GM21390 (cell line): ENCODE results near the gene TSC22D1.

Experiments used
- ATAC-seq: cut with Tn5 transposase; IDR thresholded peaks from one replicate; pipeline ENCODE4 v1.9.1; 2021; ENCODE audit not compliant: unreplicated experiment

Gene TSC22D1

DNA sequence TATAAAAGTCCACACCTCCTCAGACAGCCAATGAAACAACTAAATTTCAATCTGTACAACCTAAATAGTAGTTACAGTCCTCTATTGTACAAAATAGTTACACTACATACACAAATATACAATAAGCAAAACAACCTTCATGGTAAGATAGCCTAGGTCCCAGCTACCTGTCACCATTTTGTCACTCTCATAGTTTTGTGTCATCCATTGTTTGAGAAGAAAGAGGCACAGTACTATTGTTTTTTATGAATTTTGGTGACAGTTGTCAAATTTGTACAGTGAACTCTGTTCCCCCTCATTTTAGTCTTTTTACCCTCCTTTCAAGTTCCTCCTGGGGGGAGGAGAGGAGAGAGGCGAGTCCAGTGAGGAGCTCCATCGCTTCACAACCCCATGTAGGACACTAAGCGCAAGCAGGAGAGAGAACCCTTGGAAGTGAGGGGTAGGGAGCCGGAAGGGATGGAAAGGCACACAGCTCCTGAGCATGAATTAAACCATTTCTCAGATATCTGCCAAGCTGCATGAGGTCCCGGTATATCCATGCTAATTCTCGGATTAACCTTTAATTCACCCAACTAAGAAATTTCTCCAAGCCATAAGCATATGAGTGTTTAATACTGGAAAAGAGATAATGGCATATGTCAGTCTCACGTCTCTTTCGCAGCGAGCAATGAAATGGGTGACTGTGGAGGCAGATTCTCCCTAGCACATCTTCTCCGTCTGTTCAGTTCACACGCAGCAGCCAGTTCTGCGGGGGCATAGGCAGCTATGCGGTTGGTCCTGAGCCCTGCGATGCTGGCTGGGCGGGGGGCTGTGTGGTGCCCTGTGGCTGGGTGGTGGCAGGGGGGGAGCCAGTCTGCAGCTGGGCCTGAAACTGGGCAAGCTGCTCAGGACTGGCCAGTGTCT is 142.0 kb downstream of the TSC22D1 start:
- no peak for ATAC-seq

DNA sequence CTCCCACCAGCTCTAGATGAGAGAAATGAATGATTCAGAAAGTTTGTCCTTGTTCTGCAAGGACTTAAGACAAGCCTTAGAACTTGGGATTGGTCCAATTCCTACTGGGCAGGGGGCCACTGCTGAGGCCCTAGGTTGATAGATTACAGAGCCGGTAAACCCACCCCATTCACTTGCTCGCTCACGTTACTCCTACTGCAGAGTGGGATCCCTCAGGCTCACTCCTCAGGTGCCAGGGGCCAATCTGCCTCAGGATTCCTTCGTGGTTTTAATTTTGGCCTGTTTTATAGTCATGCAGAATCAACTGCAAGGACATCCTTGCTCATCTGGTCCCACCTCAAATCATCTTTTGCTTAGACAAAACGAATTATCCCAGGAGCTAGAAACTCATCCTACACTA is 143.5 kb downstream of the TSC22D1 start:
- no peak for ATAC-seq

DNA sequence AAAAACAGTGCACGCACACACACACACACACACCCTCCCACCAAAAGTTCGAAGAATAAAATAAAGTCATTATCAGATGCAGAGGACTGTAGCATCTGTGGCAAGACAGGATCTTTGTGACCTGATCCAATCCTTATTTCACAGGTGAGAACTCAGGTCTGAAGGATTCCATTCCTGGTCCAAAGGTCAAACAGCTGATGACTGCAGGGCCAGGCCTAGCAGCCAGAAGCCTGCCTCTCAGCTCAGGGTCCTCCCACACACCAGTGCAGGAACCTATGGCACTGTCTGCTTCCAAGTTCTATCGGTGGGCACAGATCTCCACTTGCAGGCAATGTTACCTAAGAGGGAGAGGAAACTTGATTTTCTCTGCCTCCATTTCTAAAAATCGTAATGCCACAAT is 145.0 kb downstream of the TSC22D1 start:
- ATAC-seq, result no peak

DNA sequence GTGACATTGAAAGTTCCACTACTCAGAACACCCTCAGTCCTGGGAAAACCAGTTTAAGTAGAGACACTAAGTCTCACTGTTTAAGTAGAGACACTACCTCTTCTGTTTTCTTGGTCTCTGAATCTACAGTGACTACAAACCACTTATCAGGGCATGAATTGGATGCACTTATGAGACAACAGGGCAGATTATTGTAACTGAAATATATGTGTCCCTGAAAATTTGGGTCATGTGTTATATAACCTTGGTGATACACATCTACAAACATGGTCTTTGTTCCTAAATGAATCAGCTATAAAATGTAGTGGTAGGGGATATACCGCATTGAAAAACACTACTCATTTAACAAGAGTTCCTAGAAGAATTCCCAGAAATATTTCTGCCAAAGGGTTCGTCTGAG is 146.8 kb downstream of the TSC22D1 start:
- ATAC-seq, result no peak

DNA sequence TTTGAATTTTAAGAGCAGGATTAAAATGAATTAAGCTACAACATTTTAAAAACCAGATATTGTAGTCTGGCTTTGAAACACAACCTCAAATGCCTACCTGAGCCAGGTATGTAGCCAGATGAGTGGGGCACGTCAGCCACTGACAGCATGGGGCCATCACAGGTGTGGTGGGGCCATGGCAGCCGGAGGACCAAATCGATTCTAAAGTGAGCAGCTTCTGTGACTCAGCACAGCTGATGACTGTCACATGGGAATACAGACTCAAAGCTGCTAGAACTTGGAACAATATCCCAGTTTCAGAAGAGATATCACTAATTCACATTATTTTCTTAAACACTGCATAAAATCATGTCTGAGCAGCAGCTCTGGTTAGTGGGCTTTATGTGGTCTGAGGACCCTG is 149.7 kb downstream of the TSC22D1 start:
- ATAC-seq, result no peak

DNA sequence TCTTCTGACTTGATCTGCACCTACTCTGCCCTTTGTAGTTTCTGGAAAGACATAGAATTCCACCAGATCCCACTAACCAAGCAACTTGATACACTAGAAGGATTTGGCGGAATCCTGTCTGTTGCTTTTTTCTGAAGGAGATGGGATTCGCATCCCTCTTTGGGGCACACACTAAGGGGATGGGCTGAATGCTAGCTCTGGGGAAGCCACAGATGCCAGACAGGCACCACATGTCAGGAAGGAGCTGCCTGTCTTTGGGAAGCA is 150.4 kb downstream of the TSC22D1 start:
- ATAC-seq, result no peak

DNA sequence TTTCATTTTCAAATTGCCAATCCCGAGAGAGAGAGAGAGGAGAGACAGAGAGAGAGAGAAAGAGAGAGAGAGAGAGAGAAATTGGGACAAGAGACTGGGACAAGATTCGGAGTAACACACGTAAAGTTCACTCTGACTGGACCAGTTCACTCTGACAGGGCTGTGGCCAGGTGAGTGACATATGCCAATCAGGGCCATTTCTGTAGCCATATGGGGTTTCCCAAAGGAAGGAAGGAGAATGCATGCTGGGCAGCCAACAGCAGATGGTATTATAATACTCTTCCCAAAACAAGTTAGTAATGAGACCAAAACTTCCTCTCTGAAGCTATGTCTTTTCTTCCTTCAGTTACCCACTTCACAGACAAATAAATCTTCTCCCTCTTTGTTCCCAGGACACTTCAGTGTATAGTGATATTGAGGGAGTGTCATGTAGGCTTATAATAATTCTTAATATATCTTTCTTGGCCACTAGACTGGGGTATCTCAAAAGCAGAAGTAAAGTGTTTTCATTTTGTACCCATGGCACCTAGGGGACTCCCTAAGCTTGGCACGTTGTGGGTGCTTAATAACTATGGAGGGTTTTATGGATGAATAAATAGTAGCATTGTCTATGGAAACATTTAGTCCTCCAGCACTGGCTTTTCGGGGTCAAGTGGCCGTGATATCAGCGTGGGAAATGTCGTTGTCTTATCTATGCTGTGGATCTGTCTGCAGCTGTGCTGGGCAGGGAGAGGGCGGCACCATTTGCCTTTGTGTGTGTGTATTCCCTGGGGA is 150.9 kb downstream of the TSC22D1 start:
- no peak for ATAC-seq

DNA sequence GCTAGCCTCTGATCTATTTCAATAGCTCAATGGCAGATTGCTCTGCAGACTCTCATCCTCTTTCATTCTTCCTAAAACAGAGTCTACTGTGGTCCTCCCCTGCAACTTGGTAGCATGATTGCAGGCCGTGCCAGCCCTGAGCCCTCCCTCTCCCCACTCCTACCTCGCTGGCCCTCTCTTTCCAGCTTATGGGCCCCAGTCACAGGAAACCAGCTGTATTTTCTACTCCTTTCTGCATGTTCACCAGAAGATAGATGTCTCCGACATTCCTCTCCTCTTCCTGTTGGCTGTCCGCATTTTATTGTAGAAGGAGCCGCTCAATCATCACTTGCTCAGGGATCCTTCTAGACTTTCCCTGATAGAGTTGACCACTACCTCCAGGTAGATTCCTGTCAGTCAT is 152.3 kb downstream of the TSC22D1 start:
- no peak for ATAC-seq

DNA sequence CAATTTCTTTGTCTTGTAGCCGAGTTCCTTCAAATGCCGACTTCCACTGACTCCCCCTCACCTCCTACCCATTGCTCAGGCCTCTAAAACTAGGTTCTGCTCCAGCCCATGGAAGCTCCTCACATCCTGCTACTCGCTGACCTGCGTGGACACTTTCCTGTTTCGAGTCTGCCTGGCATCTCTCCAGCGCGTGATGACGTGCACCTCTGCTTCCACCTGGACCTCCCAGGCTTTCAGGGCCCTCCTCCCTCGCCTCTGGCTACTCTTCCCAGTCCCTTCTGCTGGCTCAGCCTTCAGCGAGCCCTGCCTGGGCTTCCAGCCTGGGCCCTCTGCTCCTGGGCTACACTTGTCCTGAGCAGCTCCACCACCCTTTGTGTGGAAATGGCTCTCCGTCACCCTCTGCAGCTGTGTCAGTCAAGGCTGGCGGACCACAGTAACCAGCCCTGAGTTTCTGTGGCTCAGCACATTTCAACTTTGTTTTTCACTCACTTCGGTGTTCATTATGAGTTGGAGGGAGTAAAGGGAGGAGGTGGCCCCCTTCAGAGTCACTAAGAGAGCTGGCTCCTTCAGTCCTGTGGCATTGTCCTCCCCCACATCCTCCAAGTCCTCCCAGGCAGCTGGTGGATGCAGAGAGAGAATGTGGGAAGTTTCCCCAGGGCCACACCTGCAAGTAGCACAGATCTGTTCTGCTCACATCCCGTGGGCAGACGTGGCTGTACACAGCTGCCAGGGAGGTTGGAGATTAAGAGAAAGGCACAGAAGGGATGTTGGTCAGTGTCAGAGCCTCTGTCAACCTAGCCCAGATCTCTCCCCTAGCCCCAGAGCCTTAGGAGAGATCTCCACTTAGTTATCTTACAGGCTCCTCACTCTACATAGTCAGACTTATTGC is 153.1 kb downstream of the TSC22D1 start:
- ATAC-seq, result no peak

DNA sequence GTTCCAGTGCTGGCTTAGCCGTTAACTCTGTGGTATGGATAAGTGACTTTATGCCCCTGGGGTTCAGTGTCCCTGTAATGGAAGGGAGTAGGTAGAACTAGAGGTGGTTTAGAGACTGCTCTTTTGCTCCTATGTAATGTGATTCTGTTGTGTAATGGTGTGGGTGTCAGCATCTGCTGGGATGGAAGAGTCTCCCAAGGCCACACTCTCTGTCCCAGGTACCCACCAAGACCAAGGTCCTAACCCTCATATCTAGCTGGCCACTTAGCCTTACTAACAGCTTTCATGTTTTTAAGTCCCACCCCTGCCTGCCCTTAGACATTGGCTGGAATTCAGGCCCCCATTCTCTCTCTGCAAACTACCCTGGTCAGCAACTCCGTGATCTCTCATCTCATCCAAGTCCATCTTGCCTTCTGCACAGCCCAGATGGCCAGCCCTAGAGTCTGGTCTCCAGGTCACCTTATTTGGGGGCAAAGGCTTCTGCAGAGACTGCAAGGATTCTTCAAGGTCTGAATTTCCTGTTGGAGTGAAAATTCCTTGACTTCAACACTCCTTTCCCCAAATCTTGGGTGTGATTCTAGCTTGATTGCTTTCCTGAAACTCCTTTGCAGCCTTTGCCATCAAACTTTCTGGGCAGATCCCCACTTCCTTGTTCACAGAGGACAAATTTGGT is 154.1 kb downstream of the TSC22D1 start:
- no peak for ATAC-seq

DNA sequence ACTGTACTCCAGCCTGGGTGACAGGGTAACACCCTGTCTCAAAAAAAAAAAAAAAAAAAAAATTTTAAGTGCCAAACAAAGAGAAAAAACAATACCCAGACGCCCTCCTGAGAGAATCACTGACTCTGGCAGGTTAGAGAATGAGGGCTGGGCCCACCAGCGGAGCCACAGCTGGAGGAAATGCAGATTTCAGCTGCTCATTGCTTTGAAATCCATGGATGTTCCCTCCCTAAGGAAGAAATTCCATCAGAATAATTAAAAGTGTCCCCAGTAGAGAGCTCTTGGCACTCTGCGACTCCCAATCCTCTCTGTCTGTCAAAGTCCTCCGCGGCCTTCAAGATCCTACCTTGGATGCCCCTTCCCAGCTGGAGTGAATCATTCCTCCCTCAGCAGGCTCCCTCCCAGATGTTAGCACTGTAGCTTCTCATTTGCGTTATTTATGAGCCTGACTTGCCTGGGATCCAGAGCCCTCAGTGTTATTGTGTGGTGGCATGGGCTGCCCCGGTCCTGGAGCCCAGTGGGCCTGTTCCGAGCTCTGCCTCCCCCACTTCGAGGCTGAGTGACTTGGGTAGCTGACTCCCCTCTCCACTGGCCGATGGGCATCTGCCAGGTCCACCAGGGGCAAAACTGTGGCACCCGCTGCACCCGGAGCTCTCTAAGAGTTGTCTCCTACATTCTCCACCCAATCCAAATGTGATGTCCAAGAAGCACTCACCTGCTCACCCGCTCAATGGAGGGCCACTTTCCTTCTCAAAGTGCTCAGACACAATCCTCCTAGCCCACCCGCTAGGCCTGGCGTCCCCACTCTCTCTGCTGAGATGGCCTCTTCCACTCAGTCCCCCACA is 155.5 kb downstream of the TSC22D1 start:
- ATAC-seq, result no peak

DNA sequence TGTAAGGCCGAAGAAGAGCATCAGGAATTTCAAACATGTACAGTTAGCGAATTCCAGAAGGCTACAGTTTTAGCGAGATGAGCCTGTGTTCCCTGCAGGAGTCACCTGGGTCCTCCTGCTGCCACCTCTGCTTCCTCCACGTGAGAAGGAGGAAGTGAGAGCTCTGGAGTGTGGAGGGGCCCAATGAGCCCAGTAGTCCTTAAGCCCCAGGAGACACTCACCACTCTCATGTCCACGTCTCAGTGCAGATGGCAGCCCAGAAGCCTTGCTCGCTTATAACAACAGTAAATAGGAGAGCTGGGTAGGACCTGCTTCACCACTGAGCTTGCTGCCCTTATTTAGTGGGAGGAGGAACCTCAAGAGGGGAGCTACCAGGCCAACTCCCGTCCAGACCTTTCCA is 158.3 kb downstream of the TSC22D1 start:
- ATAC-seq, result no peak

DNA sequence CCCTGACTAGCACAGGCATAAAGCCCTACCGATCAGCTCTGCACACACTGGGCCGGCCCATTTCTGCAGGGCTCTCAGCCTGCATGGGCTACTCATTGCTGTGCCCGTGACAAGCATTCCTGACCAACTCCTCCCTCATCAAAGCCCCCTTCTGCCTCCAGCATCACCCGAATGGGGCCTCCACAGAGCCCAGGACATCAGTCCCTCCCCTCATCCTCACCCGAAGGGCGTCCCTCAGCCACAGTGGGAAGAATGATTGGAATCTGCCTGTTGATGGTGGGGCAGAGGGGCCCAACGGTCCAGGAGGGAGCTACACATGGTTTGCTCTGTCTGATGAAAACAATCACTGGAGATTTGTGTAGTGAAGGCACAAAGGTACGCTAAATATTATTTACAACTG is 158.7 kb downstream of the TSC22D1 start:
- ATAC-seq, result no peak

DNA sequence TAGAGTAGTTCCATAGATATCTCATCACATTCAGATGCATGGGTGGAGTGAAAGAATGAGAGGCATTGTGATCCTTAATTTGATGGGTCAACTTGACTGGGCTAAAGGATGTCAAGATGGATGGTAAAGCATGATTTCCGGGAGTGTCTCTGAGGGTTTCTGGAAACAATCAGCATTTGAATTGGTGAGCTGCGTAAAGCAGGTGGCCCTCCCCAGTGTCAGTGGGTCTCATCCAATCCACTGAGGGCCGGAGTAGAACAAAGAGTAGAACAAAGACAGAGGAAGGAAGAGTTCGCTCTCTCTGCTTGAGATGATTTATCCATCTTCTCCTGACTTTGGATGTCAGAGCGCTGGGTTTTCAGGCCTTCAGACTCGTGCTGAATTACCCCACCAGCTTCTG is 159.4 kb downstream of the TSC22D1 start:
- ATAC-seq, result no peak

DNA sequence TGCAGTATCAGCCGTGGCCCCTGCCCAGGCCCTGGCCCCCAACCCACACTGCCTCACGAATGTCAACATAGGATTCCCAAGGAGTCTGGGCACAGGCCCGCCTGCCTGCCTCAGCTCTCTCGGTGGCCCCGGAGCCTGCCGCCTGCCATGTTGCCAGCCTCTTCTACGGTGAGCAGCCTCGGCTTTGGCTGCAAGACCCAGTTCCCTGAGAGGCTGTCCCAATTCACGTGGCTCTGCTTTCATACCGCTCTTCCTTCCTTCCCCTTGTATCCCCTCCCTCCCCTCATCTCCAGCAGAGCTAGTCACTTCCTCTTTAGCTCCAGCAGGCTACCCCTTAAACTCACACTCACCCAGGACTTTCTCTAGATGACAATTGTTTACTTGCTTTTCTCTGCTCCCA is 159.8 kb downstream of the TSC22D1 start:
- no peak for ATAC-seq

DNA sequence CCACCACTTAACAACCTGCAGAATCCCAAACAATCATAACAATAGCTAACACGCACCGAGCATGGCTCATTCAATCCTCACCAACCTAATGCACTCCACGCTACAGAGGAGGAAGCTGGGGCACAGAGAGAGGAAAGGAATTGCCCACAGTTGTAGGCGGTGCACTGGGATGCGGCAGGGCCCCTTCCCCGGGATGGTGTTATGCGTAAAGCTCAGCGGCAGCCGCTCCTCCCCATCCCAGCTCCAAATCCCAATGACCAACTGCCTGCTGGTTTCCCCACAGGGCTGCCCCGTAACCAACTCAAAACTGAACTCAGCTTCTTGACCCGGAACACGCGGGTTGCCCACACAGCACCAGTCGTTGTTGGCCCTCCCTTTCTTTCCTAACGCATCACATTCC is 160.3 kb downstream of the TSC22D1 start:
- ATAC-seq, result no peak

DNA sequence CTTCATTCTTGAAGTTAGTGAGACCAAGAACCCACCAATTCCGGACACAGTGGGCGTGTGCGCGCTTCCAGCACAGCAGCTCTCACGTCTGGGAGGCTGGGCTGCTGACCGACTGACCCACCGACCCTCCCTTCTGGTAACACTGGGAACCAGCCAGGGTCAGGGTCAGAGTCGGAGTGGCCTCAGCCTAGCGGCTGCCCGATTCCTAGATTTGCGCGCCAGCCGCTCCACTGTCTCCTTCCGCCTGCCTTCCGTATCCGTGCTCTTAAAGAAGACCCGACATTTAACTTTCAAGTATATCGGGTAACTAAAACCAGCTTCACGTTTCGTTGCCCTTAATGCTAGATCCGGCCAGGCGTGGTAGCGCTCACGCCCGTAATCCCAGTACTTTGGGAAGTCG is 161.4 kb downstream of the TSC22D1 start:
- ATAC-seq, result no peak

DNA sequence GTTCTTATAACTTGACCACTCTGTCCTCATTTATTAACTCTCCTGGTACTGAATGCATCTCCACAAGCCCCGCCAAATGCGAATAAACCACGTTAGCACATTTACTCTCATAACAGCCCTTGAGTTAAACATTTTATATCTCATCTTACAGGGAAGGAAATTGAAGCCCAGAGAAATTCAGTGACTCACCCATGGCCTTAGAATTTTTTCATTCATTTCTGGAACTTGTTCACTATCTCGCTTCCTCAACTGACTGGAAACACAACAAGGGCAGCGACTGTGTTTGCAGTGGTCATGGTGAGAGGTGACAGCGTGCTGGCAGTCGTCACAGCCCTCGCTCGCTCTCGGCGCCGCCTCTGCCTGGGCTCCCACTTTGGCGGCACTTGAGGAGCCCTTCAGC is 163.0 kb downstream of the TSC22D1 start:
- ATAC-seq, result no peak

DNA sequence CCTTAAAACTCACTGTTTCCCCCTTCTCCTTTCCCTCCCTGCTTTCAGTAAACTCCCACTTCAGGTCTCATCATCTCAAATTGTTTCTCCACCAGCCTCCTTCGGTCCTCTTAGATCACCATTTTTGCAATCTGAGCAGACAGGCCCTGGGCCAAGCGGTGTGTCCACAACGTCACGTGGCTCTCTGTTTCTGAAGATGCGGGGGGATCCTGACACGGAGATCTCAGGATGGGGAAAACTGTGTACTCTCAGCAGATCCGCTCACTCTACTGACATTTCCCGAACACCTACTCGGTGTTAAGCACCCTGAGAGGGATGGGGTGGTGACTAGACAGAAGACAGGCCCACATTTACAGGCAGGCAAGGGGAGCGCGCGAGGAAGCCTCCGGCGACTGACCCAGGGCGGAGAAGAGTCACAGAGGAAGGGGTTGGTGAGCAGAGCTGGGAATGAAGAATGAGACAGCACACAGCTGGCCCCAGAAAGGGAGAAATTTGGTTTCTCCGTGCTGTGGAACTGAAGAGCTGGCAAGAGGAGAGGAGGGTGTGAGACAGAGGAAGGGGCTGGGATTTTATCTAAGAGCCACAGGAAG is 163.7 kb downstream of the TSC22D1 start:
- ATAC-seq, result no peak

DNA sequence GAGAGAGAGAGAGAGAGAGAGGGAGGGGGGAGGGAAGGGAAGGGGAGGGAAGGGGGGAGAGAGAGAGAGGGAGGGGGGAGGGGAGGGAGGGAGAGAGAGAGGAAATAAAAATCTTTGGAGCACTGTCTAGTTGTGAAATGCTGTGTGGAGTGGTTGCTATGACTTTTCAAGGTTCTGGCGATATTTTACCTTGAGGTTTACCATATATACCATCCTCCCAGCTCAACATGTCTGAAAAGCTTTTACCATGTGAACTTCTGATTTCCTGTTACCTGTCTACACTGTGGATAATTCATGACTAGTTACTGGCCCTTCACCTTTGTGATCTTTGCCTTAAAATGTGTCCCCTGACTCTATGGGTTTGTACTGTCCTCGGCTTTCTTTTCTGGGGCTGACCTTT is 164.3 kb downstream of the TSC22D1 start:
- ATAC-seq, result no peak
